HG03558 (cell line): ENCODE results near the gene NCAM2.
"Not testable (repeated sequence)": the region's sequence is repeated elsewhere in the genome, so short reads cannot be mapped to it uniquely, and the experiment has no call there.

ENCODE experiments used
- ATAC-seq: cut with Tn5 transposase; IDR thresholded peaks from one replicate; pipeline ENCODE4 v1.9.1; 2021; ENCODE audit warnings: moderate number of reproducible peaks; ENCODE audit not compliant: unreplicated experiment; ENCODE audit errors: extremely low read depth

The NCAM2 gene

DNA sequence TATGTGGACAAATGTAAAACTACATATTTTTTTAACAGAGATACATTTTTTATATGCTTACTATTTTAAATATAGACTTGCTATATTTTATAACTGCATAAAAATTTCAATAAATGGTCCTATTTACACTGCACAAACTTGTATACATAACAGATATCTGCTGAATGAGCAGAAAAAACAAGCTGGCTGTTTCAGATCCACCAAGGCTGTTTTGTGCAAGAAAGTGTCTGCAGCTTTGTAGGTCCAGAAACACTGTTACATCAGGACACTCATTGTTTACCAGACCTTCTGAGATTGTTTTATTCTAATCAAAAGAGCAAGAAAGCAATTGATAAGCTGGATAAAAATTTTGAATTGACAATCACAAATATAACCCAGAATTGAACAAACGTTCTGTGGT lies 99.3 kb downstream of the NCAM2 start:
- ATAC-seq = no peak

DNA sequence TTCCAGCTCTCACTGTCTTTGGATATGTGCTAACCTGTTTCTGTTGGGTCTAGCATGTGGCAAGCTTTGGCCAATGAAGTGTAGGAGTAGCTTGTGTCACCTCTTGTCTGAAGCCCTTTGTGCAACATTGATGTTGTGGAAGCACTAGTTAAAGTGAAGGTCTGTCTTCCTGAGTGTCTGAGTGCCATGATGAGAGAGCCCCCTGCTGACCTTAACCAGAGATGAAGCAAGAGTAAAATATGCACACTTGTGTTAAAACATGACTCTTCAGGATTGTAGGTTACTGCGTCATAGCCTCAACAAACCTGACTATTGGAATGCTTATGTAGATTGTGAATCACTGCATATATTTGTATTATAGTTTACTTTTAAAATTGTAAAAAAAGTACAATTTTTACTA lies 103.7 kb downstream of the NCAM2 start:
- no peak for ATAC-seq

DNA sequence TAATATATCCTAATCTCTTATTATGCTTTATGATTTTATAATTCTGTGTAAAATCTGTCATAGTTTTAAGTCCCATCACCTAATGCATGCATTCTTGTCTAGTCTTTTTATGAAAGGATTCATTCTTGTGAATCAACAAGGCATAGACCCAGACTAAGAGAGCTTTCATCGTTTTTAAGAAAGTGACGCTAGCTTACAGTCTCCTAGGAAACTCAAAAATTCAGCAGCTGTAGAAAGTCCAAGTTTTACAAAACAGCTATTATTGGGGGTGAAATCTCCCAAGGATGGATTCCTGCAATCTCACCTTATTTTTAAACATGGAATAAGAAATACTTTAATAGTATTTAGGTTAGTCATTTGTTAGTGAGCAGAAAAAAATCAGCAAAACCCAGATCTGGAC lies 104.7 kb downstream of the NCAM2 start:
- no peak for ATAC-seq

DNA sequence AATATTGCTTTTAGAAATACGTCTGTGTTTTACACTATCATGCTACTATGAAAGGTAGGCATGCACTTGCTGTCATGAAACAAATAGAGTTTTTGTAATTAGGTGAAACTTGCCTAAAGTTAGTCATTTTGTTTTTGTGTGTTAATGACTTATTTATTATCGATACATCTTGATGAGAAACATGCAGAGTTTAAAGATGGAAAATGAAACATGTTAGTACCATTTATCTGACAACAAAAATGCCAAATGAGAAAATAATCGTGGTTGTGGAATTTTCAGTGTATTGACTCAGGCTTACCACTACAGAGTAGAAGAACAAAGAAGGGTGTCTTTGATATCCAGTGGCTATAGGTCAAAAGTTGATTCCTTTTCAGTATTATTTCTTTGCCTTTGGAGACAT lies 105.5 kb downstream of the NCAM2 start:
- ATAC-seq = no peak

DNA sequence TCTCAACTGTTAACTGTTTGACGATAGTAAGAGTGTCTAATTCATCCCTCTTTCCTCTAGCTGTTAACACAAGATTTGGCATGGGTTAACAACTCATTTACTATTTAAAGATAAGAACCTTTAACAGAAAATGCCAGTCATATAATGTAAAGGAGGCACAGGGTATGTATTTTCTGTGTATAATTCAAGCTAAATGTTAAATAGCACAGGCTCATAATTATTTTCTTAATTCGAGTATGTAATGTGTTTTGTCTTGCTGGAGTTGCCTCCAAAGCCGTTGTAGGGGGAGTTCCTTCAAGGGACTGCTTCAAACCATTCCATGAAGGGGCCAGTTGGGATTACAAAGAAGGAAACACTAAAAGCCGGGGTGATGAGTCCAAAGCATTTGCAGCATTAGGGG lies 111.5 kb downstream of the NCAM2 start:
- no peak for ATAC-seq

DNA sequence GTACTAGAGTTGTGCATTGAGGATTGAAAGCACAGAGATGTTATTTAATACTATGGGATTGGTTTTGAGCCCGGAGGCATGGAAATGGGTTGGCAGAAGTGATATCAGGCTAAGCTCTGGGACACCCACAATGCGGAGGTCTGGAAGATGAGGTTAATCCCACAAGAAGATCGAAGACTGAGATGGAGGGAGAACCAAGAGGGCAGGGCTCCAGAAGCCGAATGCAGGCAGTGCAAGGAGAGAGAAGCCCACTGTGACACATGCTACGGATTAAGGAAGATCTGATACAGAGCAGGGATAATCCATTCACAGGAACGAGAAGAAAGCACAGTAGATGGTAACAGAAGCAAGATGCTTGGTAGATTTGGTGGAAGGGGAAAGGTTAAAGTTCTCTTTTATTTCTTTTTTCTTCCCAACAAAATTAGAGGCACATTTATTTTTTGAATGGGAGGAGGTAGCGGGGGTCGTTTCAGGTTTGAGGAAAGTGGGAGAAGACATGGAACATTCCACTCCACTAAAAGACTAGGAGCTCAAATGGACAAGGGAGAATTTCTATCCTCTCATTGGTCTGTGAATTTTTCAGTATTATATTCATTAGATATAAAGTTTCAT lies 113.2 kb downstream of the NCAM2 start:
- ATAC-seq = no peak

DNA sequence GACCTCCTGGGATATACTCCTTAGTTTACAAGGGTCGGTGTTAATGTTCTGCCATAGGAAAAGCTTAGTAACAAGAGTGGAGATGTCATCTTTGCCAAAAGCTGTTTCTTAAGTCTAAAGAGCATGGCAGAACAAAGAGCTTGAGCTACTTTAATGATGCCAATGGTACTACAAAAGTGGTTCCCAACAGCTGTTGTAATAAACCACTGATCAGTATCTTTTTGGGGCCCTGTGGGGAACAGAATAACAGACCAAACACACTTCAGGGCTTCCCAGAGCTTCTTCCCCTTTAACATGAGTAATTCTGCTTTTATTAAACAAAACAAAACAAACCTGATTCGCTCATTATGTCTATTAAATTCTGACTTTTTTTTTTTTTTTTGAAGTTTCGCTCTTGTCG lies 116.3 kb downstream of the NCAM2 start:
- no peak for ATAC-seq

DNA sequence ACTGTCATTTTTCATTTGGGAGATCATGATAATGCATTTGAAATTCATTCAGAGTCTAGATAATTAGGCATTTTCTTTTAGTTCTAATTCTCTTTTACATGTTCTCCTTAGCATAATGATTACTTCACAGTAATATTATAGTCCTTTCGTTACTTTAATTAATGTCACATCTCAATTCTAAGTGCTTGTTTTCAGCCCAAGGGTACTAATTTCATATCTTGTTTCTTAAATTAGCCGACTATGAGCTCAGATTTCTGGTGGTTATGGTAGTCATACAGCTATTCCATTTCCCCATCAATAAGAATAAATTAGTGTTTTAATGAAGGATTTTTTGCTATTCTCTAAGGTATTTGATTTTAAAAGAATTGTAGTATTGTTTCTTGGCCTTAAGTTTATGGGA lies 120.9 kb downstream of the NCAM2 start:
- no peak for ATAC-seq

DNA sequence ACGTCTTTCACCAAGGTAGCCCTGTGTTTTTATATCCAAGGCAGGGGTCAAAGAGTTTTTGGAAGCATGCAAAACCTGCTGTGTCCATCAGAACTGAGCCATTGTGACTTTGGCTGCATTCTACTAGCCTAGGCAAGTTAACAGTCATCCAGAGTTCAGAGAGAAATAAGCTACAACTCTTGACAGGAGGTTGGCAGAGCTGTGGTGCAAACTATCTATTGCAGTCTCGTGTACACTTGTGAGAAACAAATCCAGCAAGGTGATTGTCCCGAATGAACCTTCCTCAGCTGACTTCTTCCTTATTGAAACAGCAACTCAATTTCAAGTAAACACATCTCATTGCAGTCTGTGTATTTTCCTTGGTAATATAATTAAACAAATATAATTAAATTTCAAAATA lies 124.5 kb downstream of the NCAM2 start:
- no peak for ATAC-seq

DNA sequence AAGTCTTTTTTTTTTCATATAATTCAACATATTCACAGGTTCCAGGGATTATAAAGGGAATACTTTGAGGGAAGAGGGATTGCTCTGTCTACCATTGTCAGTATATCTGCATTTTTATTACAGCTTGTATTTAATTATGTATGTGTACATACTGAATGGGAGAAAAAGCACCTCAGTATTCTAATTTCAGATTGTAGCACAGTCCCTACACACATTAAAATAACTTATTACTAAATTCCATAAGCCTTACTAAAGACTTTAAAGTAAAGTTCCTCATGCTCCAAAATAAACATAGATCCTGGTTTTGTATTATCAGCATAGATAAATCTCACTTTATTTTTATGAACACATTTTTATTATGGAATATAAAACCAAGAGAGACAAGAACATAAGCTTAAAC lies 134.2 kb downstream of the NCAM2 start:
- ATAC-seq = no peak

DNA sequence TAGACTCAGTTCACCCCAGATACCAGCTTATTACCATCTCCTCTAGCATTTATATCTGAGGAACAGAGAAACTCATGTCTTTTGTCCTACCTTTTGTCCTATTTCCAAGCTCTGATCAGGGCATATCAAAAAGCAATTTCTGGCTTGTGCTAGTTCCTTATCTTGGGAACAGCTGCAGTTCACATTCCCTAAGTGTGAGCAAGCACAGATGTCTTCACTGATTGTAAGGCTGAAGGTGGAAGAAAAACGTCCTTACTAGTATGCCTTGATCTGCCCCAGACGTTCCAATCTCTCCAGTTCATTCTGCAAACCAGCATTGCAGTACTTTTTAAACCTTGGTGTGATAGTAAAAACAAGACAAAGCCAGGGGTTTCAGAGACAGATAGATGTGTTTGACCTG lies 139.8 kb downstream of the NCAM2 start:
- no peak for ATAC-seq

DNA sequence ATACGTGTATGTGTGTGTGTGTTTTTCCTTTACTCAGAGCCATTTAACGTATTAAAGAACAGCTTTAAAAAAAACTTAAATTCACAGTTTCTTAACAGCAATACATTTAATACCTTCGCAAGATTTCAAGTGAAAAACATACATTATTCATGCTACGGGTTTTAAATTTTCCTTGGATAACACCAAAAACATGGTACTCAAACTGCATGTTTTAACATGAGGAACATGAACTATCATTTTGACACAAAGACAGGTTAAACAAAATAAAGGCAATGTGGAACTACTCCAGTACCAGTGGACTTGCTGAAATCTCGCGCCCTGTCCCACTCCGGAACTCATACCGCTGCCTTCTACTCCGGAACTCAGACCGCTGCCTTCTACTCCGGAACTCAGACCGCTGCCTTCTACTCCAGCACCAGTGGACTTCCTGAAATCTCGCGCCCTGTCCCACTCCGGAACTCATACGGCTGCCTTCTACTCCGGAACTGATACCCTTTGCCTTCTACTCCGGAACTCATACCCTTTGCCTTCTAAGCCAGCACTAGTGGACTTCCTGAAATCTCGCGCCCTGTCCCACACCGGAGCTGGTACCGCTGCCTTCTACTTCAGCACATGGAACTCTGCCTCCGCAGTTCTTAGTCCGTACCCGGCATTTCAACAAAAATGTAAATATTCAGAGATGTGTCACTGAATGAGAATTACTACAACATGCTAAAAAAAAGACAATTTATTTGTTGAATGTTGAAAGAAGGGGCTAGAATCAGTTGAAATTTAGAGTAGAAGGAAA lies 148.6 kb downstream of the NCAM2 start:
- no peak for ATAC-seq

DNA sequence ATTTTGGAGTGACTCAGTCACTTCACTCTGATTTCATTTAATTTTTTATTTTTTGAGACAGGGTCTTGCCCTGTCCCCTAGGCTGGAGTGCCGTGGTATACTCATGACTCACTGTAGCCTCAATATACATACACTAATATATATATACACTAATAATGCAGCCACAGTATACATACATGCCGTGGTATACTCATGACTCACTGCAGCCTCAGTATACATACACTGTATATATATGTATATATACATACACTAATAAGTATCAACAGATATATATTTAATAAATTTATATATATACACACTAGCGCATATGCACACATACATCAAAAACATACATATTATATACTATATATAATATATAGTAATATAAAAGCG lies 149.2 kb downstream of the NCAM2 start:
- no peak for ATAC-seq

DNA sequence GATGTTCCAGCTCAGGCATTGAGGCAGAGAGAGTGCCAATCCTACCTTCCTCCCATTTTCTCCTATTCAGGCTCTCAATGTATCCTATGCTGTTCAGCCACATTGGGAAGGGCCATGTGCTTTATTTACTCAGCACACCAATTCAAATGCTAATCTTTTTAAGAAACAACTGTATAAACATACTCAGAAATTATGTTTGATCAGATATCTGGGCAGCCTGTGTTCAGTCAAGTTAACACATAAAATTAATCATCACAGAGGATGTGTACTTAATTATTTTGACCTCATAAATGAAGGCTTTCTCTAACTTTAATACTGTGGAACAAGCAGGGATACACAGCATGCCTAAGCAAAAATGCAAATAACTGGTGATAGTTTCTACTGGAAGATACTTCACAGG lies 149.8 kb downstream of the NCAM2 start:
- no peak for ATAC-seq

DNA sequence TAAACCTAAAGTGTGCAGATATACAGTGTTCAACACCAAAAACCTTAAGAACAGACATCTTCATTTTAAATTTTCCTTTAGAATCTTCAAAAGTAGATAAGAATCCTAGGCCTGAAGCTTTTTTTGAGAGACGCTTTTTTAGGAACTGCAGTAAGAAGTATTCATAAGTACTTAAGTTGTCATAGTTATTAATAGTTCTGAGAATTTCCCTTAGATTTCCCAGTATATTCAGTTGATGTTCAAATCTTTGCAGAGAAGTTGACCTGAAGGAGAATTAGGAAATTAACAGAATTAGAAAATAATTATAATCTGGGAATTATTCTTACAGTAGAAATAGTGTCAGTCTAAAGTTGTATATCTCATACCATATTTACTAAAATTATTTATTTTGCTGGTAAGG lies 150.3 kb downstream of the NCAM2 start:
- no peak for ATAC-seq

DNA sequence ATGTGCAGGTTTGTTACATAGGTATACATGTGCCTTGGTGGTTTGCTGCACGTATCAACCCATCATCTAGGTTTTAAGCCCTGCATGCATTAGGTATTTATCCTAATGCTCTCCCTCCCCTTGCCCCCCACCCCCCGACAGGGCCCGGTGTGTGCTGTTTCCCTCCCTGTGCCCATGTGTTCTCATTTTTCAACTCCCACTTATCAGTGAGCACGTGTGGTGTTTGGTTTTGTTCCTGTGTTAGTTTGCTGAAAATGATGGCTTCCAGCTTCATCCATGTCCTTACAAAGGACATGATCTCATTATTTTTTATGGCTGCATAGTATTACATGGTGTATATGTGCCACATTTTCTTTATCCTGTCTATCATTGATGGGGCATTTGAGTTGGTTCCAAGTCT lies 151.2 kb downstream of the NCAM2 start:
- not testable (repeated sequence) for ATAC-seq

DNA sequence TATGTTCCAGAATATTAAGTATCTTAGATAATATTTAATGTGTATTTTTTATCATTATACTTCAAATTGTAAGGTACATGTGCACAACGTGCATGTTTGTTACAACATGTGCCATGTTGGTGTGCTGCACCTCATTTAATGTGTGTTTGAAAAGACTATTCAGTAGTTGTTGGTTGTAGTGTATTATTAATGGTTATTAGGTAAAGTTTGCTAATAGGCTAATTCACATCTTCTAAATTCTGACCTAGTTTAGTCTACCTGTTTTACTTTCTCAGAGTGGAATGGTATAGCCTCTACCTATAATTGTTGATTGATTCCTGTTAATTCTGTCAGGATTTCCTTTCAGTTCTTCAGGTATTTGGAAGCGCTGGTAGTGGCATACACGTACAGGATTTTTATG lies 153.0 kb downstream of the NCAM2 start:
- ATAC-seq = no peak

DNA sequence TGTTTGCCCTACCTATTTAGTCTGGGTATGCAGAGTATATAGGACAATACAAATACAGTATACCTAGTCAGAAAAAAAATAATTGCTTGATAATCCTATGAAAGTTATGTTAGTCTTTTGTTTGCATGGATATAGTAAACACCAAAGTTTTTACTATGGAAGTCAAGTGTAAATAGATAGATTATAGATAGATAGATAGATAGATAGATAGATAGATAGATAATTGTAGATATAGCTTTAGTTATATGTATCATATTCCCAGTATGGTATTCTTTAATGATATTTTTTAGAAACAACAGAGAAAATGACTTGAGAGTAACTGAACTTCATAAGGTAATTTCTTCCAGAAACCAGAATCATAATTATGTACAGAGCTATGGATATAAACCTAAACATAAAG lies 158.2 kb downstream of the NCAM2 start:
- ATAC-seq = no peak

DNA sequence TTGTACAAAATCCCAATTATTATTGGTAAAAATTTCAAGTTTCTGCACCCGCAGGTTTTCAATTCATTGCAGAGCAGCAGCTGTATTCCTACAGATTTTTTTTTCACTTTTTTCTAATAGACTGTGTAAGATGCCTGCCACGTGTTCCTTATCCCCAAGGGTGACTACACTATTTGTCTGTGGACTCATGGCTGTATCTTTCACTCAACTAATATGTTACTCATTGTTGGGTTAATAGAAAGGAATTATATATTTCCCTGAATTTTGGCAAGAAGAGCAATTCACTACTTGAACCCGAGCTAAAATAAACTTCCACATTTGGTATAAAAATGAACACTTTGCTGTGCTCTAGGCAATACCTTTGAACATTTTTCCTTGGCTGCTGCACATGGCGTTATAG lies 158.7 kb downstream of the NCAM2 start:
- no peak for ATAC-seq

DNA sequence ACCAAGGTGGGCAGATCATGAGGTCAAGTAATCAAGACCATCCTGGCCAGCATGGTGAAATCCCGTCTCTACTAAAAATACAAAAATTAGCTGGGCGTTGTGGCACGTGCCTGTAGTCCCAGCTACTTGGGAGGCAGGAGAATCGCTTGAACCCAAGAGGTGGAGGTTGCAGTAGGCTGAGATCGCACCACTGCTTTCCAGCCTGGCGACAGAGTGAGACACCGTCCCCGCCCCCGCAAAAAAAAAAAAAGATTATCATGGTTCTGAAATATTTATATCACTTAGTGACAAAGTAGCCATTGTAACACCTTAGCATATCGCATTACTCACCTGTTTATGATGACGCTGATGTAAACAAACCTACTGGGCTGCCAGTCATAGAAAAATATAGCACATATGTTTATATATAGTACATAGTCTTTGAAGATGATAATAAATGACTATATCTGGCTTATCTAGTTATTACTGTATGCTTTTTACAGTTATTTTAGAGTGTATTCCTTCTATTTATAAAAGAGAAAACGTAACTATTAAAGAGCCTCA lies 160.2 kb downstream of the NCAM2 start:
- no peak for ATAC-seq

DNA sequence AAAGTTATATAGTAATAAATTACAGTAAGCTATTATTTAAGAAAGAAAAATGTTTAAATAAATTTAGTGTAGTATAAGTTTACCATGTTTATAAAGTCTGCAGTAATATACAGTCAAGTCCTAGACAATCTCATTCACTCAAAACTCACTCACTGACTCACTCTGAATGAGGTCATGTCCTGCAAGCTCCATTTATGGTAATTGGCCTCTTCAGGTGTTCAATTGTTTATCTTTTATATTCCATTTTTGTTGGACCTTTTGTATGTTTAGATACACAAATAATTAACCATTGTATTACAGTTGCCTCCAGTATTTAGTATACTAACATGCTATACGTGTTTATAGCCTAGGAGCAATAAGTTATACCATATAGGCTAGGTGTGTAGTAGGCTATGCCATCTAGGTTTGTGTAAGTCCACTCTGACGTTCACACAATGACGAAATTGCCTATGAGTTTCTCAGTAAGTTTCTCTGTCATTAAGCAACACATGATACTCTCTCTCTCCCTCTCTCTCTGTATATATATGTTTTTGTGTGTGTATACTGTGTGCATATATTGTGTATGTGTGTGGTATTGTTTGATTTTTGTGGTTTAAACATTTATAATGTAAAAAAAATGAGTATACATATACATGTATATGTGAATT lies 161.2 kb downstream of the NCAM2 start:
- ATAC-seq = no peak

DNA sequence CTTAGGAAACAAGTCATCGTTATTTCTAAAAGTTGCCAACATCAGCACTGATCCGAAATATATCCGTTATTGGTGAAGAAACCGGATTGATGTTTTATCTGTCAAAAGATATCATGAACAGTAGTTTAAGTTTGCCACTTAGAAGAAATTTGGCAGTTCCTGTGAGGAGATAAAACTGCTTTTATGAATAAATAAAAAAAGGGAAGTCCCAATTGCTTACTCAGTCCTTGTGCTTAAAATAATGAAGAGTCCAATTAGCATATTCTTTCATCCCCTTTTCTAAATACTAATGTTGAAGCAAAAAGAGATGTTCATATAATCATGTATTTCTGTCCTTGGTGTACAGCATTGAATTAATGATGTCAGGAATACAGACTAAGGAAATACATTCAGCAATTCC lies 164.6 kb downstream of the NCAM2 start:
- ATAC-seq = no peak
